ENCODE results near the gene GRK6.
A peak's percentile ranks its signal among the peaks of the same experiment; 100 is the strongest.

GRK6 gene

GRCh38 chr5:177440990-177441780 is 14.7 kb downstream of the GRK6 start:
- no peak for DNase-seq

GRCh38 chr5:177442066-177442826 is 15.8 kb downstream of the GRK6 start:
- no peak for DNase-seq

DNA sequence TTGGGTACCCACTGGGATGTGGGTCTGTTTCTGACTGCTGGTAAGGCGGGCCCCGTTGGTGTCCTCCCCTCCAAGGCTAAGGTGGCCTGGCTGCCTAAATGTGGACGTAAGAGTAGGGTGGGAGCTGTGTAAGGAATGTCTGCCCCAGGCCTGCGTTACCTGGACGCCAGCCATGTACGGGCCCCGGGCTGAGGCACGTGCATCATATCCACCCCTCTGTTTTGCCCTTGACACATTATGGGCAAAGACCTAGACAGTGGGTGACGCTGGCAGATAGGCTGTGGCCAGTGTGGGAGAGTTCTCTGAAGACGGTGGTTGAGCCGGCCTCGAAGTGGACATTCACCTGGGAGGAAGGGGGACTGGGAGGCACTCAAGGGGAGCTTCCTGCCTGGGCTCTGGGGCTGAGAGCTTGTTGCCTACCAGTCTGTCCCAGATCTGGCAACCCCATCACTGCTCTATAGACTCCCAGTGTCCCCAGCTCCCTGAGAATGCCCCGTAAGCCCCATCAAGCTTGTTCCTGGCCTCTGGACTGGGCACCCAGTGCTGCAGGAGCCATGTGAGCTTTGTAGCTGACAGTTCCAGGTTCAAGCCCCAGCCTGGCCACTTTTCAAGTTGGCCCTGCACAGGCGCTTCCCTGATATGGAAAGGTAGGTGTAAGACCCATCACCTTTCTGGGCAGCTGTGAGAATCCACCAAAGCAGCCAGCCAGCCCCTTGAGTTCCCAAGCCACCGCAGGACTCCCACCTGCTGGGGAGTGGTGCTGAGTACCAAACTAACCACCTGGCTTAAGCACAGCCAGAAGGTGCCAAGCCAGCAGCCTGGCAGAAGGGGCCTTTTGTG is 16.9 kb downstream of the GRK6 start:
- DNase-seq: no peak

DNA sequence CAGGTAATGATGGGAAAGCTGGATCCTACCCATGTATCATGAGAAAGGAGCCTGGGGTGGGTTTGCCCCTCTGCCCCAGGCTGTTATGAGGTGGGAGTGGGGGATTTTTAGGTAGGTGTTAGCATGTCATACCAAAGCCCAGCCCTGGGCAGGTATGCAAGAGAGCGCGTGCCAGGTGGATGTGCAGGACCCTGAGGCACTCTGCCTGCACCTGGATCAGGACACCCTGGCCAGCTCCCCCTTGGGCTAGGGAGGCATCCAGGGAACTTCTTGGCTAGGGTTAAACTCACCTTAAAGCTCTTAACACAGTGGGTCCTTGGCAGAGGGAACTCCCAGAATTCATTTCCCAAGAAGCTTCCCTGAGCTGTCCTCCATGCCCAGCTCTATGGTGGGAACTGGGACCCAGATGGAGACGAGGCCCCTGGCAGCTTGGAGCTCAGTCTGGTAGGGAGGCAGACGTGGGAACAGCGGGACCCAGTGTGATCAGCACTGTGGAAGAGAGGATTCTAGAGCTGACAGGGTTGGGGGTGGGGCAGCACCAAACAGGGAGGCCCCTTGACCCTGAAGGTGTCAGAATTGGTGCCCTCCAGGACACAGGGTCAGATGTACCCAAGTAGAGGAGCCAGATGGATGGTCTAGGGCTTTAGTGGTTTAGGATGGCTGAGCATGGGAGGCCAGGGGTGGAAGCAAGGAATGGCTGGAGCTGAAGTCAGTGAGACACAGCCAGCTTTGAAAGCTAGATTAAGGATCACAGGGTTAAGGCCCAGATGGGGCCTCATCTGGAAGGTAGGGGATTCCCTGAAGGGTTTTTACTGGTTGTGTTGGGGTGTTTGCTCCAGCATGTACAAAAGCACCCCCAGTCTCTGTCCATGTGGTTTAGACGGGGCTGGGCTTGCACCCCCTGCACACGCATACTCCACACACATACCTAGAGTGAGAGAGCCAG is 17.9 kb downstream of the GRK6 start:
- no peak for DNase-seq

GRCh38 chr5:177445052-177445916 is 18.8 kb downstream of the GRK6 start:
- DNase-seq: no peak

GRCh38 chr5:177445917-177446199 is 19.4 kb downstream of the GRK6 start:
- no peak for DNase-seq

GRCh38 chr5:177446200-177447065 is 20.0 kb downstream of the GRK6 start, which contains the start of gene PRR7:
TSS of gene PRR7 (plus strand) at chr5:177446814. CDS start at chr5:177455068, 8,254 bp downstream.
- DNase-seq: peak; percentile 29 to 33

GRCh38 chr5:177447066-177447610 is 20.7 kb downstream of the GRK6 start:
- DNase-seq: peak in 1 of 2 experiments; percentile 33

GRCh38 chr5:177447611-177448243 is 21.3 kb downstream of the GRK6 start:
- DNase-seq: no peak

DNA sequence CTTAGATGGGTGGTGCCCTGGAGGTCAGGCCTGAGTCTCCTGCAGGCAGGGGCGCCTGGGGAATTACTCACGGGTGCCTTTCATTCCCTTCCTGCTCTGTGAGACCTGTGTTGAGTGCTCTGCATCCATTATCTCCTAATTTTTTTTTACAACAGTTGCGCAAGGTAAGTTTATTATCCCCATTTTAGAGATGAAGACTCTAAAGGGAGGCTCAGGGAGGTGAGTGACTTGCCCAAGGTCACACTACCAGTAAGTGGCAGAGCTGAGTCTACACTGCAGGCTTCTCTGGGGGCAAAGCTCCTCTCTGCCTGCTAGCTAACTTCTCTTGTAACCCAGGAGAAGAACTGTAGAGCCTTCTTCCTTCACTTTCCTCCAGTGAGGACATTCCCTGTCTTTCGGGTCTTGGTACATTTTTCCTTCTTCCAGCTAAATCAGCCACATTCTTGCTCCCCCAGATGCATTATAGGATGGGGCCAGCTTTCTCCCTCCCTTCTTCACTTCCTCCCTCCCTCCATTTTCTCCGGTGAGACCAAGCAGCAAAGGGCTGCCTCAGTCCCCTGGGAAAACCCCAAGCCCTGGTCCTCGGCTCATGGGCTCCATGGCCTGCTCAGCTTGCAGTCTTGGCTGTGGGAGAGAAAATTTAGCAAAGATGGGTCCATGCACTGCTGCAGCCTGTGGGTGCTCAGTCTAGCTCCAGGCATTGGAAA is 21.9 kb downstream of the GRK6 start:
- no peak for DNase-seq

DNA sequence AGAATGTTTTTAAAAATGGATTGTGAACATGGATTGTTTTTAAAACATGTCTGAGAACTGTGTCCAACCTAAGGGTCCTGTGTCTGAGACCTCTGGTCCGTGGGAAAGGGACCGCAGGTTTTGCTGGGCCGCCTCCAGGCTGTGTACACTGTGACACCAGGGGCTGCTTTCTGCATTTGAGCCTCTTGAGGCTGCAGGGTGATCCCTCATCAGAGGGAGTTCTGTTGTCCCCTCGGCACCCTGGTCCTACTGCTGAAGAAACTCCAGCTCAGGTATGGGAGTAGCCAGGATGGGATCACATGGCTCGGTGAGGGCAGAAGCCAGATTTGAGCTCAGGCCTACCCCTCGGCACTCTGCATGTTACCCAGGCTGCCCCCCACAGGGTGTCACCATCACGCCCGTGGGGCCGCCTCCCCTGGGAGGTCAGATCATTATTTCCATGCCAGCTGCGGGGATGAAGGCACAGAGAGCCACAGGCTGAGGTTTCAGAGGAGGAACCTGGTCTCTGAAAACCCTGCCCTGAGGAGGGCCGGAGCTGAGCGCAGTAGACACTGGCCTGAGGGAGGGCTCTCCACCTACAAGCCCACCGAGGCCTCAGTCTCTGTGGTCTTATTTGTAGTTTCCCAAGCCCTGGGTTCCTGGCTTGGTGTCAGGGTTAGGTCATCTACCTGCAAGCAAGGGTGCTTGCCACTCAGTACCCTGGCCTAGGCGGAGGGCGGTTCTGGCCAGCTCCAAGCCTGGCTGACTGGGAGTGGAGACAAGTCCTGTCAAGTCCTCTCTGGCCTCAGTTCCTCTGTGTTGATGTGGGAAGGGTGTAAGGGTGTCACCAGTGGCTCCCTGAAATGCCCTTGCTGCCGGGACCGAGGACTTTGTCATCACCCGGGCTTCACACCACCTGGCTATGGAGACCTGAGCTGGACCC is 22.9 kb downstream of the GRK6 start:
- DNase-seq: no peak

DNA sequence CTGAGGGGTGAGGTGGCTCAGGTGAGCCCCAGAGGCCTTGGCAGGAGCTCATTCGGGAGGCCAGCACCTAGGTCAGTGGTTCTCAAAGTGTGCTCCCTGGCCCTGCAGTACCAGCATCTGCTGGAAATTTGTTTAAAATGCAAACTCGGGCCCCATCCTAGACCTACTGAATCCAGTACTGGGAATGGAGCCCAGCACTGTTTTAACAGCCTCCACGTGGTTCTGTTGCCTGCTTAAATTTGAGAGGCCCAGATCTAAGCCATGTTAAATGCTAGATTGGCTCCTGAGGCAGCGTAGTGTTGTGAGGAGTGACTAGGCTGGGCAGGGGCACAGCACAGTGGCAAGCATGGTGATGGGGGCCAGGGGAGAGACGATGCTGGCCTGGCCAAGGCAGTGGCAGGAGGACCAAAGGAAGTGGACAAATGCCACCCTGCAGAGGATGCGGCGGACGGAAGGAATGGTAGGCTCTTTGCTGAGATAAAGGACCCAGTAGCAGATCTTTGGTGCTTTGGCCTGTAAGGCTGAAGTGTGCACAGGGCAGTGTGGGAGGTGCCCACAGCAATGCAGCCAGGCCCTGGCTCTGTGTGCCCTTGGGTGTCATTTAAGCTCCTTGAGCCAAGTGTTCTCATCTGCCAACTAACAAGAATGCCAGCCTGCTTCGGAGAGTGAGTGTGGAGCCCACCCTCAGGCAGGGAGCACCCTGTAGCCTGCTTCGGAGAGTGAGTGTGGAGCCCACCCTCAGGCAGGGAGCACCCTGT is 24.4 kb downstream of the GRK6 start:
- no peak for DNase-seq

DNA sequence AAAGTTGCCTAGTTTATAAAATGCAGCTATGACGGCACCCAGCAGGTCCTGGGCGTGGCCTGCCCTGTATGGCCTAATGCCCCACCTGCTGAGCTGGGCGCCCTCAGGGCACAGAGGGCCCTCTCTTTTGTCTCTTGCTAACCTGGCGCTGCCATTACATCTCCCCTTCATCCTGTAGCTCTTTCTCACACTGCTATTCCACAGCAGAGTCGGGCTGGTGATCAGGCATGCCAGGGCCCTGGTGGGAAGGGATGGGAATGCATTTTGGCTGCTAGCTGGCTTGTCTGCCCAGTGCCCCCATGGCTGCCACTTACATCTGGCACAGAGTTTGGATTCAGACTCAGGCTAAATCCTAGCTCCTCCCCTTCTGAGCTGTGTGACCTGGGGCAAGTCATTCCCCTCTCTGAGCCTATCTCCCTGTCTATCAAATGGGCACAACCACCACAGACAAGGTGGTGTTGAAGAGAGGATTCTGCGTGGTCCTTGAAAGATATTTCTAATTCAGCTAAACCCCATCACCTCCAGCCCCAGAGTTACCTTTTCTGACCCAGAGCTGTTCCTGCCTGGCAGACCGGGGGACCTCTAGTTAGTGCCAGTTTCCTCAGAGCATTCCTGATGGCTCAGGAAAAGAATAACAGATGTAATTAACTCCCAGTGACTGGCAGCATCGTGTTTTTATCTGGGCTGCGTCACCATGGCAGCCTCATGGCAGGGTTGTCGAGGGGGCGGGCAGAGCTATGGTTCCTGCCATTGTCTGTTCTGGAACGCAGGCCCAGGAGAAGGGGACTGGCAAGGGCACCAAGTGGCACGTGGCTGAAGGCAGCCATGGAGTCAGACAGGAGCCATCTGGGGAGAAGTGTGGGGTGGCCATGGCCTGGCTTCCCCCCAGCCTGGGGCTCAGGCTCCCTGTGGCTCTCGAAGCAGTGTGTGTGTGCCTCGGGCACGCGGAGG is 26.5 kb downstream of the GRK6 start:
- no peak for DNase-seq

DNA sequence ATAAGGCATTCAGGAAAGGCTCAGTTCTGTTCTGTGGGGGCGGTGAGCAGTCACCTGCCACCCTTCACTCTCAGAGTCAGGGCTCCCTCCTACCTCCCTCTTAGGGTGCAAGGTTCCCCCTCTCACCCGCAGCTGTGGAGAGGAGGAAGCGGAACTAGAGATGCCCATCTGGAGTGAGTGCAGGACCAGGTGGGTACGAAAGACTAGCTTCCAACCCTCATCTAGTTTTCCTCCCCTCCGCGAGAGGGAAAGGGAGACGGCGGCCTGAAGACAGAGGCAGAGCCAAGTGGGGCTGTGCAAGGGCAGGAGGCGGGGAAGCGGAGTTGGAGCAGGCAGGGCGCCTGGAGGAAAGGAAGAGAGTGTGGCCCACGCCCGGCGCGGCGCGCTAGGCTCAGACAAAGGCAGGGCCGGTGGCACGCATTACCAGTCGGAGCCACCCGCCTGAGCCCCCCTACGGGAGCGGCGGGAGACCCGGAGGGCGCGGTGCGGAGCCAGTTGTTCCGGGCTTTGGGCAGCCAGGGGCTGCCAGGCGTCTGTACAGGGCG is 27.4 kb downstream of the GRK6 start:
- no peak for DNase-seq

- DNase-seq: peak; percentile 70 to 86
Observed at GRCh38 chr5:177454397-177455035, 28.0 kb downstream of the GRK6 start.
